ENCODE measurements around the gene FKBP1A.

FKBP1A gene

GRCh38 chr20:1373614-1374013 is 19.2 kb downstream of the FKBP1A start:
- H3K36me3 ChIP-seq (ENCODE audit: insufficient read depth, low read length), result peaks cover 54% of the 10 kb centered on the region

DNA sequence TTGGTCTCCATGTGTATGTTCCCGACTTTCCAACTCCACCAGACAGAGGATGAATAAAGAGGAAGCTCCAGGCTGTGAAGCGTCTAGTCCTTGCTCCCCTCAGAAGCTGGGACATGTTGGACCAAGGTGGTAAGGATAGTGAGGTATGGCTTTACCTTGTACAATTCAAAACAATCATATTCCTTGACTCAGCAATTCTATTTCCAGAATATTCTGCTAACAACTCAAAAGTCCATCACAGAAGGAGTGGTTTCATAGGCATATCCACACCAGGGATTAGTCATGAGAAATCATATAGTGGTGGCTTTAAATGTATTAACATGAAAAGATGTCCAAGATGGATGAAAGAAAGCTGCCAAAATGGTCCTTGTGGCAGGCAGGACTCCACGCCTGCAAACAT is 19.8 kb downstream of the FKBP1A start:
- Histone ChIP-seq H3K9me3 (ENCODE audit: insufficient read depth, low read depth, low read length) (no peaks in the 10 kb centered on the region), H3K9ac (ENCODE audit: low read depth, low read length) (no peak overlapping the region), H3K27ac (ENCODE audit: low read depth, low read length) (no peak overlapping the region), H3K4me3 (ENCODE audit: low read length) (no peak overlapping the region), H3K27me3 (ENCODE audit: insufficient read depth, low read length) (no peaks in the 10 kb centered on the region), H3K4me1 (ENCODE audit: insufficient read depth, low read length) (peaks cover 16% of the 10 kb centered on the region), H3K36me3 (ENCODE audit: insufficient read depth, low read length) (peaks cover 60% of the 10 kb centered on the region)
- 100% methylated on average over 1 of the region's 3 CpGs for WGBS

More at GRCh38 chr20:1373614-1374013, 19.2 kb downstream of the FKBP1A start:
- Histone ChIP-seq H3K4me3 (ENCODE audit: low read length) (no peak overlapping the region), H3K4me1 (ENCODE audit: insufficient read depth, low read length) (peaks cover 22% of the 10 kb centered on the region), H3K9ac (ENCODE audit: low read depth, low read length) (no peak overlapping the region), H3K9me3 (ENCODE audit: insufficient read depth, low read depth, low read length) (no peaks in the 10 kb centered on the region), H3K27me3 (ENCODE audit: insufficient read depth, low read length) (no peaks in the 10 kb centered on the region), H3K27ac (ENCODE audit: low read depth, low read length) (no peak overlapping the region)
- WGBS, result 96% methylated on average over 4 of the region's 4 CpGs

DNA sequence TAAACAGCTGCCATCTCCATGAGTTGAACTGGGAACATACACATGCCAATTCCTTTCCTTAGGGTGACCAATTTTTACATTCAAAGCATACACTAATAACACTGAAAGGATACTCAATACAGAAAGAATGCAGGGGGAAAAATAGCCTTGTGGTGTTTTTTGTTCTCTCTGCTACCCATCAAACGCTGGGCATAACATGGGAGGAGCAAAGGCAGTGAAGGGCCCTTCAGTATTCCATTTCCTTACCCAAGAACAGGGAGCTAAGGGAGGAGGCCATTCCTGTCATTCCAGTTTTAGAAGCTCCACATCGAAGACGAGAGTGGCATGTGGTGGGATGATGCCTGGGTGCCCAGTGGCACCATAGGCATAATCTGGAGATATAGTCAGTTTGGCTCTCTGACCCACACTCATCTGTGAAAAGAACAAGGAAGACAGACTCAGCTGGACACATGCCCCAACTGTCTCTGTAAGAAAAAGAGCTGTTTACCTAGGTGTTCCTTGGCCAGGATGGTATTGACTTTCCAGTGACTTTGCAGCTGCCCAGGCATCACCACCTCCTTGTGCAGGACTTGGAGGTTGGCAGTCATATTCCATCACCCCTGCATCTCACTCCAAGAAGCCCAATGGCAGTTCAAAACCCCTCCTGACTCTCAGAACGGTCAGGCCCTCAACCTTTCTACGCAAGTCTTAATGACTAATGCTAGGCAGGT is 20.9 kb downstream of the FKBP1A start:
- Histone ChIP-seq H3K4me3 (ENCODE audit: low read length) (no peak overlapping the region), H3K4me1 (ENCODE audit: insufficient read depth, low read length) (peaks cover 10% of the 10 kb centered on the region; the same call in 1 of the 2 replicates), H3K36me3 (ENCODE audit: insufficient read depth, low read length) (peaks cover 69% of the 10 kb centered on the region), H3K9ac (ENCODE audit: low read depth, low read length) (no peak overlapping the region), H3K9me3 (ENCODE audit: insufficient read depth, low read depth, low read length) (no peaks in the 10 kb centered on the region), H3K27ac (ENCODE audit: low read depth, low read length) (no peak overlapping the region), H3K27me3 (ENCODE audit: insufficient read depth, low read length) (no peaks in the 10 kb centered on the region)
- WGBS, result 96% methylated on average over 3 of the region's 5 CpGs

DNA sequence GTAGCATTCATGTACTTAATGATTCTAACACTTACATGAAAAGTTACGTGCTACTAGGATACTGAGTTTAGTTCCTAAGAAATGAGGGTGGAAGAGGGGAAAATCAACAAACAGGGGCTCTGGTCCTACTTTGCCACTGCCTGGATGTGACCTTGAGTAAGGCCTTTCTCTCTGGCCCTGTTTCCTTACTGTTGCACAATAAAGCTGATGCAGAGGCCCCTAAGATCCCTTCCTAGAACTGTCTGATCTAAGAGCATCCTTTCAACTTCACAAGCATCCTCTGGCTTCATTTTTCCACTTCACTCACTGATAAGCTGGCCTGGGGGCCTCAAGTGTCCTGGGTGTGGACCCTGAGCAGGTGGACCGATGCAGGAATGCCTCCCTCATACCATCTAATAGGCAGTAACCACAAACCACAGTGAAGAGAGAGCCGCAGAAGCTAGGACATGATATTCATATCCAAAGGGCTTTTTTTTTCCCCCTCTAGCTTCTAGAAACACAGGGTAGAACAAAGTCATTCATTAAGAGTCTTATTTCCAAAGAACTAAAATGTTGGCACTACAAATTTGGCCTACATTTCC is 21.6 kb downstream of the FKBP1A start:
- H3K4me3 ChIP-seq (ENCODE audit: low read length), result no peak overlapping the region
- no peaks in the 10 kb centered on the region for H3K27me3 ChIP-seq (ENCODE audit: insufficient read depth, low read length)
- no peak overlapping the region for H3K27ac ChIP-seq (ENCODE audit: low read depth, low read length)
- 92% methylated on average over 3 of the region's 3 CpGs for WGBS
- peaks cover 69% of the 10 kb centered on the region for H3K36me3 ChIP-seq (ENCODE audit: insufficient read depth, low read length)
- H3K9ac ChIP-seq (ENCODE audit: low read depth, low read length), result no peak overlapping the region
- H3K4me1 ChIP-seq (ENCODE audit: insufficient read depth, low read length), result 0 out of 2 replicates have a peak, but pooled peaks cover 9% of the 10 kb centered on the region
- H3K9me3 ChIP-seq (ENCODE audit: insufficient read depth, low read depth, low read length), result no peaks in the 10 kb centered on the region

DNA sequence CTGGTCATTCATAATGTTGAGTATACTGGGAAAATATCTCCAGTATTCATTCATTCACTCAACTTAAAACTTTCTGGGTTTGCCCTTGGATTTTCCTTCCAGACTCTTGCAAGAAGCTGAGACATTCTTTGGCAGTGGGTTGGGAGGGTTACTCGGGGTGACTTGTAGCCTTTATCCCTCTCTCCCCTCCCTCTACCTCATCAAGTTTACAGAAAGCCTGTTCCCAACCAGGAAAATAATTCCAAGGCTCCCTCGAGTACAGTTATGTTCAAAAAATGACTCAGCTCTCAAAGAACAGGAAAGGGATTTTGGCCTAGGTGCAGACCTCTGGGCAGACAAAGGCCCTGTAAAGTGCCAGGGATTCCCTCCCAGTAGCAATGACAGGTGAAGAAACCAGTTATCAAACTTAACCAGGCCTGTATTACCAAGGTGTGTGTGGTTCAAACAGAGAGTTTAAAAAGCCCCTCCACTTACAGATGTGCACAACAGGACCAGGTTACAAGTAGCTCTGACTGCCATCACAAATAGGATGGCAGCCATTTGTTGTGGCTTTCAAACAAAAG is 22.2 kb downstream of the FKBP1A start:
- H3K27me3 ChIP-seq (ENCODE audit: insufficient read depth, low read length), result no peaks in the 10 kb centered on the region
- no peak overlapping the region for H3K4me3 ChIP-seq (ENCODE audit: low read length)
- H3K9ac ChIP-seq (ENCODE audit: low read depth, low read length), result no peak overlapping the region
- WGBS, result 97% methylated on average over 2 of the region's 2 CpGs
- H3K9me3 ChIP-seq (ENCODE audit: insufficient read depth, low read depth, low read length), result no peaks in the 10 kb centered on the region
- H3K36me3 ChIP-seq (ENCODE audit: insufficient read depth, low read length), result peaks cover 69% of the 10 kb centered on the region
- H3K4me1 ChIP-seq (ENCODE audit: insufficient read depth, low read length), result 0 out of 2 replicates have a peak, but pooled peaks cover 2% of the 10 kb centered on the region
- no peak overlapping the region for H3K27ac ChIP-seq (ENCODE audit: low read depth, low read length)

- Histone ChIP-seq H3K9me3 (ENCODE audit: insufficient read depth, low read depth, low read length) (no peaks in the 10 kb centered on the region), H3K4me3 (ENCODE audit: low read length) (no peak overlapping the region), H3K9ac (ENCODE audit: low read depth, low read length) (no peak overlapping the region), H3K4me1 (ENCODE audit: insufficient read depth, low read length) (no peaks in the 10 kb centered on the region), H3K27me3 (ENCODE audit: insufficient read depth, low read length) (no peaks in the 10 kb centered on the region), H3K27ac (ENCODE audit: low read depth, low read length) (no peak overlapping the region), H3K36me3 (ENCODE audit: insufficient read depth, low read length) (peaks cover 67% of the 10 kb centered on the region)
- 96% methylated on average over 3 of the region's 3 CpGs for WGBS
Observed at GRCh38 chr20:1369970-1370369, 22.9 kb downstream of the FKBP1A start.

DNA sequence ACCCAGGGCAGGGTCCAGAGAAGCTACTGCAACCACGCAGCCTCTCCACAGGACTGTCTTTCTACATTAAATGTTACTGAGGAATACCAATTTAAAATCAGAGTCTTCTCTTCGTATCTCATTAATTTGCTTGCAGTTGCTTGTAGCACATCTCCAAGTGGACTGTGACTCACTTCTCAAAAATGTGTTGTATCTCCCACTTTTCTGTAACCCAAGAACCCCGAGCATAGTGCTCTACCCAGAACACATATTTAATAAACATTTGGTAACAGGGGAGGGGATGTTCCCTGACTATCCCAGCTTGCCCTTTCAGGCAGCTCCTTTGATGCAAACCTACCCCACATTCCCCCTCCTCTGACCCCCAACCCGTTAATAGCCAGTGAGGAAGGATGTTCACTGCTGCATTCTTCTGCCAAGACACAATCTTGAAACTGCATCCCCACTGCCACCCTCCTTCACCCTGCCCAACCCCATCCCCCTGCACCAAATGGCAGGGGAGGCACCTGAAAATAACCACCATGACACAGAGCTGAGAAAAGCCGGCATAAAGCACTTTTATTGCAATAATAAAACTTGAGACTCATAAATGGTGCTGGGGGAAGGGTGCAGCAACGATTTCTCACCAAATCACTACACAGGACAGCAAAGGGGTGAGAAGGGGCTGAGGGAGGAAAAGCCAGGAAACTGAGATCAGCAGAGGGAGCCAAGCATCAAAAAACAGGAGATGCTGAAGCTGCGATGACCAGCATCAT is 24.2 kb downstream of the FKBP1A start:
- H3K27ac ChIP-seq (ENCODE audit: low read depth, low read length), result no peak overlapping the region
- peaks cover 55% of the 10 kb centered on the region for H3K36me3 ChIP-seq (ENCODE audit: insufficient read depth, low read length)
- WGBS, result 94% methylated on average over 5 of the region's 7 CpGs
- no peak overlapping the region for H3K4me3 ChIP-seq (ENCODE audit: low read length)
- H3K4me1 ChIP-seq (ENCODE audit: insufficient read depth, low read length), result no peaks in the 10 kb centered on the region
- no peak overlapping the region for H3K9ac ChIP-seq (ENCODE audit: low read depth, low read length)
- no peaks in the 10 kb centered on the region for H3K9me3 ChIP-seq (ENCODE audit: insufficient read depth, low read depth, low read length)
- H3K27me3 ChIP-seq (ENCODE audit: insufficient read depth, low read length), result no peaks in the 10 kb centered on the region

GRCh38 chr20:1367479-1367878 is 25.4 kb downstream of the FKBP1A start:
- Histone ChIP-seq H3K4me1 (ENCODE audit: insufficient read depth, low read length) (no peaks in the 10 kb centered on the region), H3K27me3 (ENCODE audit: insufficient read depth, low read length) (no peaks in the 10 kb centered on the region), H3K27ac (ENCODE audit: low read depth, low read length) (no peak overlapping the region), H3K36me3 (ENCODE audit: insufficient read depth, low read length) (peaks cover 44% of the 10 kb centered on the region), H3K9ac (ENCODE audit: low read depth, low read length) (no peak overlapping the region), H3K4me3 (ENCODE audit: low read length) (no peak overlapping the region), H3K9me3 (ENCODE audit: insufficient read depth, low read depth, low read length) (no peaks in the 10 kb centered on the region)
- 98% methylated on average over 4 of the region's 4 CpGs for WGBS

- H3K4me1 ChIP-seq (ENCODE audit: insufficient read depth, low read length), result no peaks in the 10 kb centered on the region
- no peak overlapping the region for H3K4me3 ChIP-seq (ENCODE audit: low read length)
- H3K27ac ChIP-seq (ENCODE audit: low read depth, low read length), result no peak overlapping the region
- no peak overlapping the region for H3K9ac ChIP-seq (ENCODE audit: low read depth, low read length)
- WGBS, result 86% methylated on average over 2 of the region's 2 CpGs
- no peaks in the 10 kb centered on the region for H3K27me3 ChIP-seq (ENCODE audit: insufficient read depth, low read length)
- no peaks in the 10 kb centered on the region for H3K9me3 ChIP-seq (ENCODE audit: insufficient read depth, low read depth, low read length)
- peaks cover 41% of the 10 kb centered on the region for H3K36me3 ChIP-seq (ENCODE audit: insufficient read depth, low read length)
Observed at GRCh38 chr20:1364106-1364505, 28.7 kb downstream of the FKBP1A start.

GRCh38 chr20:1363522-1363921 is 29.3 kb downstream of the FKBP1A start:
- Histone ChIP-seq H3K4me1 (ENCODE audit: insufficient read depth, low read length) (no peaks in the 10 kb centered on the region), H3K27ac (ENCODE audit: low read depth, low read length) (no peak overlapping the region), H3K36me3 (ENCODE audit: insufficient read depth, low read length) (peaks cover 37% of the 10 kb centered on the region), H3K9me3 (ENCODE audit: insufficient read depth, low read depth, low read length) (no peaks in the 10 kb centered on the region), H3K9ac (ENCODE audit: low read depth, low read length) (no peak overlapping the region), H3K27me3 (ENCODE audit: insufficient read depth, low read length) (no peaks in the 10 kb centered on the region), H3K4me3 (ENCODE audit: low read length) (no peak overlapping the region)
- 89% methylated on average over 5 of the region's 5 CpGs for WGBS

DNA sequence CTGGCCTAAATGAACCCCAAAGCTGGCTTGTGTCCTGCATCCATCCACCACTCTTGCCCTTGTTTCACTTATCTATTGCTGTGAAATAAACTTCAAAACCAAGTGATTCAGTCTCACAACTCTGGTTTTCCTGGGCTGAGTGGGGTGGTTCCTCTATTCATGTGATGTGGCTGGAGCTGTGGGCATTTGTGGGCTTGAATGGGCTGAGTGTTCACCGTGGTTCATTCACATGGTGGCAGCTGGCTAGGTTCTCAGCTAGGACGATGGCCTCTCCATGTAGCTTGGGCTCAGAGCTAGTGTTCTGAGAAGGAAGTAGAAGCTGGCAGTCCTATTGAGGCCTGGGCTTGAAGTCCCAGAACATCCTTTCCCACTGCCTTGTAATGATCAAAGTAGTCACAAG is 30.4 kb downstream of the FKBP1A start:
- H3K4me1 ChIP-seq (ENCODE audit: insufficient read depth, low read length), result no peaks in the 10 kb centered on the region
- H3K27ac ChIP-seq (ENCODE audit: low read depth, low read length), result no peak overlapping the region
- no peak overlapping the region for H3K9ac ChIP-seq (ENCODE audit: low read depth, low read length)
- WGBS, result 94% methylated on average over 2 of the region's 2 CpGs
- peaks cover 27% of the 10 kb centered on the region for H3K36me3 ChIP-seq (ENCODE audit: insufficient read depth, low read length)
- H3K27me3 ChIP-seq (ENCODE audit: insufficient read depth, low read length), result no peaks in the 10 kb centered on the region
- no peak overlapping the region for H3K4me3 ChIP-seq (ENCODE audit: low read length)
- H3K9me3 ChIP-seq (ENCODE audit: insufficient read depth, low read depth, low read length), result no peaks in the 10 kb centered on the region

All from HUES64 (cell line).